AG10803 (cell line): ENCODE measurements around the gene TYW5.

Experiments
- DNase-seq: peaks from one replicate; pipeline ENCODE4 v3.0.0; 2010; ENCODE audit warnings: low read depth
- H3K4me3 ChIP-seq: 2 replicates; pipeline ENCODE4 v1.5.1; 2011; ENCODE audit warnings: mild to moderate bottlenecking, low read length, control low read depth
- TF ChIP-seq, protein P1 (sequence below): conservative IDR thresholded peaks from 2 replicates; pipeline ENCODE4 v1.5.1; 2011; ENCODE audit warnings: mild to moderate bottlenecking, low read length, control low read depth, inconsistent platforms

The TYW5 gene

DNA sequence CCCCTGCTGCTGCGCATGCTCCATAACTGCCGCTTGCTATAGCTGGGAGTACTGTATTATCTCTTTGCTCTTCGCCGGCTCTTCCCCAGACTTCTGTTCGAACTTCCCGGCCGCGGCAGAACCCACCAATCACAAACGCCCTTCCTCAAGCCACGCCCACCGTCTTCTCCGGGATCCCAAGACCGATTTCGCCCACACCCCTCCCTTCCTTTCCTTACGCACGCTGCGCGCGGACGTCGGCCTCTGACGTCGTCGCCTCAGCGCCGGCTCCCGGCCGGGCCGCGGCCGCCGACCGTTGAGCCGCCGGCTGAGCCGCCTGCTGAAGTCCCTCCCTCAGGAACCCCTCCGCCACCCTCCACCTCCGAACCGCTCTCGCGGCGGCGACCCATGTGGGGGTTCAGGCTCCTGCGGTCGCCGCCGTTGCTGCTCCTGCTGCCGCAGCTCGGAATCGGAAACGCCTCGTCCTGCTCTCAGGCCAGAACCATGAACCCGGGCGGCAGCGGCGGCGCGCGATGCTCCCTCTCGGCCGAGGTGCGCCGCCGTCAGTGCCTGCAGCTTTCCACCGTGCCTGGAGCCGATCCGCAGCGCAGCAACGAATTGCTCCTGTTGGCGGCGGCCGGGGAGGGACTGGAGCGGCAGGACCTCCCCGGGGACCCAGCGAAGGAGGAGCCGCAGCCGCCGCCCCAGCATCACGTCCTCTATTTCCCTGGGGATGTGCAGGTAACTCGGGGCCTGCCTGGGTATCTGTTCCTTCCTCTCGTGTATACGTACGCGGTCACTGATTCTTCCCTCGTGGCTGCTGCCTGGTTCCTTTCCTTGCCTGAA is 44.0 kb downstream of the TYW5 start, which contains the start of gene C2orf69:
TSS of gene C2orf69 (plus strand) at position 242 of the 825 bp plus-strand sequence. CDS start at position 388, 146 bp downstream.
- peak; percentile 96 for DNase-seq
- TF ChIP-seq, protein P1, sequence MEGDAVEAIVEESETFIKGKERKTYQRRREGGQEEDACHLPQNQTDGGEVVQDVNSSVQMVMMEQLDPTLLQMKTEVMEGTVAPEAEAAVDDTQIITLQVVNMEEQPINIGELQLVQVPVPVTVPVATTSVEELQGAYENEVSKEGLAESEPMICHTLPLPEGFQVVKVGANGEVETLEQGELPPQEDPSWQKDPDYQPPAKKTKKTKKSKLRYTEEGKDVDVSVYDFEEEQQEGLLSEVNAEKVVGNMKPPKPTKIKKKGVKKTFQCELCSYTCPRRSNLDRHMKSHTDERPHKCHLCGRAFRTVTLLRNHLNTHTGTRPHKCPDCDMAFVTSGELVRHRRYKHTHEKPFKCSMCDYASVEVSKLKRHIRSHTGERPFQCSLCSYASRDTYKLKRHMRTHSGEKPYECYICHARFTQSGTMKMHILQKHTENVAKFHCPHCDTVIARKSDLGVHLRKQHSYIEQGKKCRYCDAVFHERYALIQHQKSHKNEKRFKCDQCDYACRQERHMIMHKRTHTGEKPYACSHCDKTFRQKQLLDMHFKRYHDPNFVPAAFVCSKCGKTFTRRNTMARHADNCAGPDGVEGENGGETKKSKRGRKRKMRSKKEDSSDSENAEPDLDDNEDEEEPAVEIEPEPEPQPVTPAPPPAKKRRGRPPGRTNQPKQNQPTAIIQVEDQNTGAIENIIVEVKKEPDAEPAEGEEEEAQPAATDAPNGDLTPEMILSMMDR: no peak
- H3K4me3 ChIP-seq: peak within 1 kb of the TSS; percentile 94

DNA sequence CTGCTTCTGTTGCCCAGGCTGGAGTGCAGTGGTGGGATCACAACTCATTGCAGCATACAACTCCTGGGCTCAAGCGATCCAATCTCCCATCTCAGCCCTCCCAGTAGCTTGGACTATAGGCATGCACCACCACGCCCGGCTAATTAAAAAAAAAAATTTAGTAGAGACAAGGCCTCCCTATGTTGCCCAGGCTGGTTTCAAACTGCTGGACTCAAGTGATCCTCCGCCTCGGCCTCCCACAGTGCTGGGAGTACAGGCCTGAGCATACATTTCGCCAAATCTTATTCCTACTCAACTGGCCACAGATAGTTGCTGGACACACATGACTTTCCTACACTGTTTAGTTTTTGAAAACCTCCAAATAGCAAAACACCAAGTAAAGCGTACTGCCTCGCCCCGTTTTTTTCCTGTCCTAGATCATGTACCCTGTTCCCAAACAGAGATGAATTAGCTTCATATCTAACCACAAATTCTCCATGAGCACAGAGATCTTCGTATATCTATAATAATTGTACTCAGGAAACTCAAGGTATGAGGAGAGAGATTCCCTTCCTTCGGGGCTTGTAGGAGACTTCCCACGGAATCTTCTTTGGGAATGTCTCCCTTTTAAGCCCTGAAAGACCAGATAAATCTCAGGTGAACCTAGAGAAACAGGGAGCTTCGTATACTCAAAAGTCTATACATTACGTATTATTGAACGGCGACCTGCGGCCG is 44.8 kb downstream of the TYW5 start:
- TF ChIP-seq, protein P1: no peak
- DNase-seq: no peak
- H3K4me3 ChIP-seq: peak overlapping the region; percentile 56

DNA sequence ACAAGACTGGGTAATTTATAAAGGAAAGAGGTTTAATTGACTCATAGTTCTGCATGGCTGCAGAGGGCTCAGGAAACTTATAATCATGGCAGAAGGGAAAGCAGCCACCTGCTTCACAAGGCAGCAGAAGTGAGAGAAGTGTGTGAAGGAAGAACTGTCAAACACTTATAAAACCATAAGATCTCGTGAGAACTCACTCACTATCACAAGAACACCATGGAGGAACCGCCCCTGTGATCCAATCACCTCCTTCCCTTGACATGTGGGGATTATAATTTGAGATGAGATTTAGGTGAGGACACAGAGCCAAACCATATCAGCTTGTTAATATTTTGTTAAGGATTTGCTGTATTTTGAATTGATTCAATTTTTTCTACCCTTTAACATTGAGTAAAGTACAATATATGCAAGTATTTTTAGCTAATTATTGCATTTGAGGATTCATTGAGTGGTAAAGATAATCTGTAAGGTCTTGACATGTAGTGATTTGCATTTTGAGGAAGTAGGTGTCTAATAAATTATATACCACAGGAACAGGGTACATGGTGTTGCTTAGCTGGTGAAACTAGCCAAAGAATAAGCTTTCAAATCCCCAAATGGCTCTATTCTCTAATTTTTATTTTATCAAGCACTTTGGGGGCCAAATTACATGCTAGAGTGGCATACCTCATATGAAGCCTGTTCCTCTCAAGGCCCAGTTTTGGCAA is 48.1 kb downstream of the TYW5 start:
- no peak overlapping the region for H3K4me3 ChIP-seq
- no peak for DNase-seq

DNA sequence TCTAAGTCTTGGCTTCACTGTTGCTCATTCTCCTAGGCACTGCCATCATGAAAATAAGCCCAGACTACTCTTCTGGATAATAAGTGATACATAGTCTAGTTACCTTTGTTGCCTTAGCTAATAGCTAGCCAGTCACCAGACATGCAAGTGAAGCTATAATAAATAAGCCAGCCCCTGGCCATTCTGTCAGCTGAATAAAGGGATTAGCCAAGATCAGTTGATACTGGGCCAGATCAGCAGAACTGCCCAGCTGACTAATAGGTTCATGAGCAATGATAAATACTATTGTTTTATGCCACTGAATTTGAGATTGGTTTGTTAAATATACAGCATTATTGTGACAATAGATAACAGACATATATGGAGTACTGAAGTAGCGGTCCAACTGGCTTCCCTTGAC is 52.2 kb downstream of the TYW5 start:
- TF ChIP-seq, protein P1: no peak
- H3K4me3 ChIP-seq: no peak overlapping the region
- DNase-seq: no peak

More for the DNA sequence above, 48.1 kb downstream of the TYW5 start:
- TF ChIP-seq, protein P1: no peak

DNA sequence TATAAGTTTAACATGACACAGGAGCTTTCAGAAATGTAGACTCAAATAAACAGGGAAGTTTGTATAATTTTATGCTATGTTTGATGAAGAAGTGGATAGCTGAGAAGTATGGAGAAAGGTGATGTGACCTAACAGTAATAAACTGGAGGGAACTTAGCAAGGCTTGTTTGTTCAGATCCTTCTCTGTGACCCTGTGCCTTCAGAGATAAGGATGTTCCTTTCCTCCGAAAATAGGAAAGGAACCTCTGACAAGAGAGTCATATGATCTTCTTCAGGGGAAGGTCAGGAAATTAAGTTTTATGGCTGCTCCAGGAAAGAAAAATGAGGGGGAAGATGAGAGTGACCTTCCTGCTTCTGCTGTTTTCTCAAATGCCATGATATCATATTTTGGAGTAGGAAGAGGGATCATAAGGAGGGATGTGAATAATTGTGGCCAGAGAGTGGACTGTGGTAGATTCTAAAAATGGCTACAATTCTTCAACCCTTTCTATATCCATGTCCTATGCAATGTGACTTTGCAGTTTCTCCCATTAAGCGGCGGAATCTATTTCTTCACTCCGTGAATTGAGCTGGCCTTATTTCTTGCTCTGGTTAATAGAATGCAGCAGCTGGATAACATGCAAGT is 52.7 kb downstream of the TYW5 start:
- TF ChIP-seq, protein P1: no peak
- no peak overlapping the region for H3K4me3 ChIP-seq
- no peak for DNase-seq

DNA sequence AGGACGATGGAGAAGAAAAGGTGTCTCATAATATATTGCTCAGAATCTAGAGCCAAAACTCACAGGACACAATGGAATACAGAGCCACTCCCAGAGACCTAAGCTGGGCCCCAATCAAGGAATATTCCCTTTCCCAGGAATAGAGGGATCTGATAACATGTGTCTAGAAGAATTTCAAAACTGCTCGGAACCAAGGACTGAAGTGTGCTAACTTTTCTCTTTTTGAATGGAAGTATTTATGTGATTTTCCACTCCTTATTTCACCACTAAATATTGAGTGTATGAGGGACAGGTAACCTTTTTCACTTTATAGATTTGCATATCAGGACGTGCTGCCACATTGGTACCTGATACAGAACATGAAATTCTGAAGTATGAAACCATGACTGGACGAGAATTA is 53.3 kb downstream of the TYW5 start:
- H3K4me3 ChIP-seq: no peak overlapping the region
- DNase-seq: no peak
- TF ChIP-seq, protein P1: no peak
